ENCODE data around the gene DGKZ. TPM values are rescaled to one million over a fixed set of nuclear protein-coding genes. Genes with fewer than 3 reads are reported as not detected.
A peak's percentile ranks its signal among the peaks of the same experiment; 100 is the strongest.

Gene DGKZ
- polyA plus RNA-seq, 1 donor, result 28.9 TPM

- no peak for DNase-seq
Measured at GRCh38 chr11:46381819-46382645, 34.8 kb downstream of the DGKZ start.

- no peak for DNase-seq
Measured at GRCh38 chr11:46382646-46383403, 35.6 kb downstream of the DGKZ start.

- no peak for DNase-seq
Measured at GRCh38 chr11:46383404-46383758, 36.1 kb downstream of the DGKZ start.

GRCh38 chr11:46383974-46384701 is 36.9 kb downstream of the DGKZ start:
- no peak for DNase-seq

- no peak for DNase-seq
Measured at GRCh38 chr11:46385169-46386004, 38.1 kb downstream of the DGKZ start.

GRCh38 chr11:46386005-46386578 is 38.8 kb downstream of the DGKZ start:
- DNase-seq, result no peak

GRCh38 chr11:46386674-46387073 is 39.4 kb downstream of the DGKZ start:
- DNase-seq, result no peak

GRCh38 chr11:46387456-46387855 is 40.2 kb downstream of the DGKZ start:
- no peak for DNase-seq

GRCh38 chr11:46387919-46388618 is 40.8 kb downstream of the DGKZ start:
- DNase-seq, result no peak

GRCh38 chr11:46388619-46389449 is 41.6 kb downstream of the DGKZ start:
- no peak for DNase-seq

- peak; percentile 63 for DNase-seq
Measured at GRCh38 chr11:46389450-46390330, 42.4 kb downstream of the DGKZ start.

- no peak for DNase-seq
Measured at GRCh38 chr11:46390331-46391171, 43.3 kb downstream of the DGKZ start.

- no peak for DNase-seq
Measured at GRCh38 chr11:46391186-46391577, 43.9 kb downstream of the DGKZ start.

GRCh38 chr11:46391578-46392420 is 44.5 kb downstream of the DGKZ start, which contains the start of gene CHRM4:
Gene CHRM4, minus strand, starts transcription at chr11:46391776. Its CDS starts 5,219 bp downstream, at chr11:46386557.
- DNase-seq, result no peak

GRCh38 chr11:46392421-46393230 is 45.4 kb downstream of the DGKZ start:
- DNase-seq, result peak; percentile 83

GRCh38 chr11:46393231-46393616 is 46.0 kb downstream of the DGKZ start:
- no peak for DNase-seq

All from left kidney (tissue), 2 donors.